DND-41 (cell line): Measurements from ENCODE around the gene MISP3.
A peak's percentile ranks its signal among the peaks of the same experiment; 100 is the strongest.

Source experiments
- ATAC-seq: fragments of 200-7000 bp; cut with Tn5 transposase; 3 replicates; pipeline ENCODE4 v1.9.1; 2021; ENCODE audit warnings: low read depth; ENCODE audit not compliant: insufficient read depth
- DNase-seq: peaks from one replicate; pipeline ENCODE4 v3.0.0-alpha.2; 2020
- H2AFZ ChIP-seq: 2 replicates; pipeline ENCODE4 v1.6.0; 2012; ENCODE audit warnings: low read depth, low read length
- H3K27ac ChIP-seq: 2 replicates; pipeline ENCODE4 v1.5.1; 2012; ENCODE audit warnings: low read length, inconsistent platforms
- H3K27me3 ChIP-seq: fragments of 200-600 bp; sonication (generic); 2 replicates; pipeline ENCODE4 v1.6.0; 2012; ENCODE audit warnings: low read length, mild to moderate bottlenecking, inconsistent platforms; ENCODE audit not compliant: insufficient read depth, poor library complexity
- H3K36me3 ChIP-seq: 2 replicates; pipeline ENCODE4 v1.5.1; 2012; ENCODE audit warnings: low read length, inconsistent platforms; ENCODE audit not compliant: insufficient read depth
- H3K4me1 ChIP-seq: 2 replicates; pipeline ENCODE4 v1.5.1; 2012; ENCODE audit warnings: mild to moderate bottlenecking, low read length; ENCODE audit not compliant: insufficient read depth
- H3K4me2 ChIP-seq: 2 replicates; pipeline ENCODE4 v1.6.0; 2012; ENCODE audit warnings: mild to moderate bottlenecking, moderate library complexity, low read length, inconsistent platforms; ENCODE audit not compliant: insufficient read depth
- H3K4me3 ChIP-seq, 2 experiments: fragments of 200-600 bp in 1 of 2; shearing (Covaris generic) in 1 of 2; 2 replicates each; pipeline ENCODE4 v1.5.1; 2012 to 2016; ENCODE audit warnings: inconsistent platforms in 2 of 2, low read length in 2 of 2, mild to moderate bottlenecking in 2 of 2, low read depth in 1 of 2, moderate library complexity in 1 of 2
- H3K79me2 ChIP-seq: 2 replicates; pipeline ENCODE4 v1.6.0; 2012; ENCODE audit warnings: low read length, inconsistent platforms; ENCODE audit not compliant: insufficient read depth
- H3K9ac ChIP-seq: 2 replicates; pipeline ENCODE4 v1.6.0; 2012; ENCODE audit warnings: low read depth, mild to moderate bottlenecking, inconsistent platforms, low read length, moderate library complexity
- H3K9me3 ChIP-seq: 2 replicates; pipeline ENCODE4 v1.5.1; 2012; ENCODE audit warnings: low read length, moderate library complexity, mild to moderate bottlenecking, inconsistent platforms; ENCODE audit not compliant: insufficient read depth, severe bottlenecking
- H4K20me1 ChIP-seq: 2 replicates; pipeline ENCODE4 v1.6.0; 2012; ENCODE audit warnings: low read length; ENCODE audit not compliant: insufficient read depth
- CTCF ChIP-seq: IDR thresholded peaks from 2 replicates; pipeline ENCODE4 v1.5.1; 2012; ENCODE audit warnings: borderline replicate concordance, low read length, moderate library complexity, mild to moderate bottlenecking; ENCODE audit not compliant: poor library complexity, severe bottlenecking; ENCODE audit errors: extremely low read depth
- EZH2 ChIP-seq: IDR thresholded peaks from 3 replicates; pipeline ENCODE4 v1.6.1; 2012; ENCODE audit warnings: borderline replicate concordance, low read depth, mild to moderate bottlenecking, moderate library complexity, low read length, inconsistent platforms; ENCODE audit not compliant: severe bottlenecking

MISP3 gene

DNA sequence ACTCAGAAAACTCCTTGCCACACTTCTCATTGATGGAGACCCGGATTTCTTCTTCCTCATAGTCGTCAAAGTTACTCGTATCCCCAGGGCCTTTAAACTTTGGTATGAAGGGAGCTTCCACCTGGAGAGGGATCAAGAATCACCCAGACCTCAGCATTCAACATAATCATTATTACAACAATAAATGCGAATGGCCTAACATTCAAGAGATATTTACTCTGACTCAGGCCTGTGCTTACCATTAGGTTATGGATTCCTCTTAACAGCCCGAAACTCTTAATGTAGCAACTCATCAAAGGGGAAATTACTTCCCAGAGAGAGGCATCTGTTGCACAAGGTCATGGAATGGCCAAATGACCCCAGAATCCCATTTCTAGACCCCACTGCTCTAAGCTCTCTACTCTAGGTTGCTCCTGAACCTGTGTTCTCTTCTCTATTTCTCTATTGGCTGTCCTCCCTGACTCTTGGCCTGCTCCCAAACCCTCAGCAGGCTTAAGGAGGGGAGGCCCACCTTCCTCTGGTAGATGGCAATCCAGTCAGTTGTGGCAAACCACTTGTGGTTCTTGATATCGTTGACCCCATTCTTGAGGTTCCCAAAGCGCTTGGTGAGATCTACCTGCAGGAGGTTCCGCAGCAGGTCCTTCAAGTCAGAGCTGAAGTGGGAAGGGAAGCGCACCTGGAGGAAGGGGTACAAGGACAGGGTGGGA lies 20.7 kb downstream of the MISP3 start:
- Histone ChIP-seq H3K9ac (no peak overlapping the region), H2AFZ (no peak overlapping the region), H3K4me2 (no peak overlapping the region), H3K4me1 (peaks cover 26% of the 10 kb centered on the region), H3K4me3 (no peak overlapping the region), H3K79me2 (peaks cover 24% of the 10 kb centered on the region), H3K9me3 (peaks cover 9% of the 10 kb centered on the region), H3K36me3 (peaks cover 38% of the 10 kb centered on the region), H3K27ac (no peak overlapping the region), H4K20me1 (peaks cover 15% of the 10 kb centered on the region), H3K27me3 (no peaks in the 10 kb centered on the region)
- TF ChIP-seq EZH2 (no peak), CTCF (no peak)
- ATAC-seq = no peak
- DNase-seq = no peak

GRCh38 chr19:14094854-14095253 lies 22.3 kb downstream of the MISP3 start:
- no peak for DNase-seq
- H3K36me3 ChIP-seq = peaks cover 27% of the 10 kb centered on the region
- no peak overlapping the region for H2AFZ ChIP-seq
- H4K20me1 ChIP-seq = no peaks in the 10 kb centered on the region
- no peak for TF ChIP-seq CTCF
- TF ChIP-seq EZH2 = no peak
- H3K4me3 ChIP-seq = no peak overlapping the region
- H3K9me3 ChIP-seq = peaks cover 9% of the 10 kb centered on the region
- H3K27me3 ChIP-seq = no peaks in the 10 kb centered on the region
- no peak overlapping the region for H3K27ac ChIP-seq
- H3K4me2 ChIP-seq = no peak overlapping the region
- peaks cover 8% of the 10 kb centered on the region for H3K79me2 ChIP-seq
- no peak for ATAC-seq
- no peak overlapping the region for H3K9ac ChIP-seq
- peaks cover 13% of the 10 kb centered on the region for H3K4me1 ChIP-seq

GRCh38 chr19:14096272-14096992 lies 23.8 kb downstream of the MISP3 start:
- Histone ChIP-seq H2AFZ (no peak overlapping the region), H3K4me2 (no peak overlapping the region), H3K9me3 (peaks cover 9% of the 10 kb centered on the region), H3K27me3 (no peaks in the 10 kb centered on the region), H3K27ac (no peak overlapping the region), H3K4me3 (no peak overlapping the region), H3K9ac (no peak overlapping the region), H3K36me3 (peaks cover 36% of the 10 kb centered on the region), H3K79me2 (peaks cover 5% of the 10 kb centered on the region; the same call in 1 of the 2 replicates), H3K4me1 (peaks cover 11% of the 10 kb centered on the region), H4K20me1 (no peaks in the 10 kb centered on the region)
- DNase-seq (no peak), ATAC-seq (no peak)
- TF ChIP-seq CTCF = peak; percentile 36
- TF ChIP-seq EZH2 = no peak
